ENCODE data around the gene ZBTB49.

DNA sequence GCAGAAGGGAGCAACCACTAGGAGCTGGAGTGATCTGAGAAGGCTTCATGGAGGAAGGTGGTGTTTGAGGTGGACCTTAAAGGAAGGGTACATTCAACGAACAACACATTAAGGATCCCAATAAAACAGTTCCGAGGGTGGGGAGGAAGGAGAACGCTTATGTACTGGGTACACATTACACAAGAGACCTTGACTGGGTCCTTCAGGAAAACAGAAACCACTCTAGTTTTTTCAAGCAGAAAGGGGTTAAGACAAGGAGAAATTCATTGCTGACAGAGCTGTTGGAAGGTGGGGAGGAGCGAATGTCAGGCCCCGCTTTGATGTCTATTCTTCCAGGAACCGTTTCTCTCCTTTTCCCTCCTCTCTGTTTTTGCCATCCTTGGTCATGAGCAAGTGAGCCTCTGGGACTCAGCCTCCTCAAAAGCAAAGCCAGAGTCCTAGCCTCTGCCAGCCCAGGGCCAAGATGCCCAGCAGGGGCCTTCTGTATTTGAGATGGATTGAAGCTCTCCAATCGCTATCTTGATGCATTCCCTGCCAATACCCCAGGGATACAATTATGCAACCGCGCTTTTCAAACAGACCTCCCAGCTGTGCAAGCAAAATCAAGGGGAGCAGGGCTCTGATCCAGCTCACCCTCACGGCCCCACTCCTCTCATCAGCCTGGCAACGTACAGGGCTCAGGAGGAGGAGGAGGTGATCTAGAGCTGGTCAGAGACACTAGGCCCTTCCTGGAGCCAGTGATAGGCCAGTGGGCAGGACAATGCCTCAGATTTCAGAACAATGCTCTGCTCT is 48.4 kb downstream of the ZBTB49 start:
- TF ChIP-seq, protein P1, sequence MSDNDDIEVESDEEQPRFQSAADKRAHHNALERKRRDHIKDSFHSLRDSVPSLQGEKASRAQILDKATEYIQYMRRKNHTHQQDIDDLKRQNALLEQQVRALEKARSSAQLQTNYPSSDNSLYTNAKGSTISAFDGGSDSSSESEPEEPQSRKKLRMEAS (IDR thresholded peaks at IDR 0.05) = no peak
- TF ChIP-seq, protein P2, sequence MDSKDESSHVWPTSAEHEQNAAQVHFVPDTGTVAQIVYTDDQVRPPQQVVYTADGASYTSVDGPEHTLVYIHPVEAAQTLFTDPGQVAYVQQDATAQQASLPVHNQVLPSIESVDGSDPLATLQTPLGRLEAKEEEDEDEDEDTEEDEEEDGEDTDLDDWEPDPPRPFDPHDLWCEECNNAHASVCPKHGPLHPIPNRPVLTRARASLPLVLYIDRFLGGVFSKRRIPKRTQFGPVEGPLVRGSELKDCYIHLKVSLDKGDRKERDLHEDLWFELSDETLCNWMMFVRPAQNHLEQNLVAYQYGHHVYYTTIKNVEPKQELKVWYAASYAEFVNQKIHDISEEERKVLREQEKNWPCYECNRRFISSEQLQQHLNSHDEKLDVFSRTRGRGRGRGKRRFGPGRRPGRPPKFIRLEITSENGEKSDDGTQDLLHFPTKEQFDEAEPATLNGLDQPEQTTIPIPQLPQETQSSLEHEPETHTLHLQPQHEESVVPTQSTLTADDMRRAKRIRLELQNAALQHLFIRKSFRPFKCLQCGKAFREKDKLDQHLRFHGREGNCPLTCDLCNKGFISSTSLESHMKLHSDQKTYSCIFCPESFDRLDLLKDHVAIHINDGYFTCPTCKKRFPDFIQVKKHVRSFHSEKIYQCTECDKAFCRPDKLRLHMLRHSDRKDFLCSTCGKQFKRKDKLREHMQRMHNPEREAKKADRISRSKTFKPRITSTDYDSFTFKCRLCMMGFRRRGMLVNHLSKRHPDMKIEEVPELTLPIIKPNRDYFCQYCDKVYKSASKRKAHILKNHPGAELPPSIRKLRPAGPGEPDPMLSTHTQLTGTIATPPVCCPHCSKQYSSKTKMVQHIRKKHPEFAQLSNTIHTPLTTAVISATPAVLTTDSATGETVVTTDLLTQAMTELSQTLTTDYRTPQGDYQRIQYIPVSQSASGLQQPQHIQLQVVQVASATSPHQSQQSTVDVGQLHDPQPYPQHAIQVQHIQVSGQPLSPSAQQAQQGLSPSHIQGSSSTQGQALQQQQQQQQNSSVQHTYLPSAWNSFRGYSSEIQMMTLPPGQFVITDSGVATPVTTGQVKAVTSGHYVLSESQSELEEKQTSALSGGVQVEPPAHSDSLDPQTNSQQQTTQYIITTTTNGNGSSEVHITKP (CRISPR knock-in tag; IDR thresholded peaks at IDR 0.05; ENCODE audit: low read depth) = no peak
- no peak for TF ChIP-seq POLR2A (IDR thresholded peaks at IDR 0.05; ENCODE audit: insufficient read depth in 1 of 2, low read depth in 2 of 2, low read length in 2 of 2)
- TF ChIP-seq, protein P3, sequence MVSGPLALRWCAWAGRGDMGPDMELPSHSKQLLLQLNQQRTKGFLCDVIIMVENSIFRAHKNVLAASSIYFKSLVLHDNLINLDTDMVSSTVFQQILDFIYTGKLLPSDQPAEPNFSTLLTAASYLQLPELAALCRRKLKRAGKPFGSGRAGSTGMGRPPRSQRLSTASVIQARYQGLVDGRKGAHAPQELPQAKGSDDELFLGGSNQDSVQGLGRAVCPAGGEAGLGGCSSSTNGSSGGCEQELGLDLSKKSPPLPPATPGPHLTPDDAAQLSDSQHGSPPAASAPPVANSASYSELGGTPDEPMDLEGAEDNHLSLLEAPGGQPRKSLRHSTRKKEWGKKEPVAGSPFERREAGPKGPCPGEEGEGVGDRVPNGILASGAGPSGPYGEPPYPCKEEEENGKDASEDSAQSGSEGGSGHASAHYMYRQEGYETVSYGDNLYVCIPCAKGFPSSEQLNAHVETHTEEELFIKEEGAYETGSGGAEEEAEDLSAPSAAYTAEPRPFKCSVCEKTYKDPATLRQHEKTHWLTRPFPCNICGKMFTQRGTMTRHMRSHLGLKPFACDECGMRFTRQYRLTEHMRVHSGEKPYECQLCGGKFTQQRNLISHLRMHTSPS (CRISPR knock-in tag; IDR thresholded peaks at IDR 0.05; ENCODE audit: low read depth) = no peak
- TF ChIP-seq SIN3A (IDR thresholded peaks at IDR 0.05; ENCODE audit: borderline replicate concordance, low read depth, low read length) = no peak
